Activated T-cell treated with anti-CD3 and anti-CD28 coated beads for 24 hours (primary cell): Measurements from ENCODE around the gene PTOV1.
A peak's percentile ranks its signal among the peaks of the same experiment; 100 is the strongest.

ENCODE experiments used
- DNase-seq: peaks from one replicate; pipeline ENCODE4 v3.0.0-alpha.2; 2020; ENCODE audit warnings: low read depth

Gene PTOV1

GRCh38 chr19:49889687-49890348 lies 38.9 kb downstream of the PTOV1 start:
- DNase-seq = peak; percentile 64

GRCh38 chr19:49890349-49891311 lies 39.7 kb downstream of the PTOV1 start:
- peak; percentile 55 for DNase-seq

- DNase-seq = no peak
These were observed 40.4 kb downstream of the PTOV1 start for GRCh38 chr19:49891393-49891792.

GRCh38 chr19:49892716-49893115 lies 41.8 kb downstream of the PTOV1 start:
- DNase-seq = no peak

- DNase-seq = no peak
These were observed 43.2 kb downstream of the PTOV1 start for GRCh38 chr19:49894011-49894664.

GRCh38 chr19:49894879-49895565 lies 44.1 kb downstream of the PTOV1 start:
- DNase-seq = peak; percentile 26

GRCh38 chr19:49895566-49896297 lies 44.8 kb downstream of the PTOV1 start:
- DNase-seq = no peak

- peak; percentile 48 for DNase-seq
These were observed 46.1 kb downstream of the PTOV1 start, which contains the start of gene IL4I1 for GRCh38 chr19:49896863-49897621. IL4I1 (minus strand) TSS chr19:49896887; CDS start chr19:49896160, 727 bp downstream.

- no peak for DNase-seq
These were observed 53.2 kb downstream of the PTOV1 start for GRCh38 chr19:49904136-49904535.

- DNase-seq = no peak
These were observed 56.1 kb downstream of the PTOV1 start for GRCh38 chr19:49906879-49907564.

- DNase-seq = no peak
These were observed 56.9 kb downstream of the PTOV1 start for GRCh38 chr19:49907745-49908446.

- no peak for DNase-seq
These were observed 57.8 kb downstream of the PTOV1 start for GRCh38 chr19:49908480-49909420.

GRCh38 chr19:49910179-49910578 lies 59.2 kb downstream of the PTOV1 start:
- no peak for DNase-seq
